Measurements from ENCODE around the gene ZHX3. TPM values are rescaled to one million over a fixed set of nuclear protein-coding genes. Genes with fewer than 3 reads are reported as not detected.

The ZHX3 gene
- total and polyA plus RNA-seq, 2 of the 13 experiments (the other 11 are each of a cell fraction or from before 2014, with no cell fraction given) = 8.4 to 11.7 TPM

DNA sequence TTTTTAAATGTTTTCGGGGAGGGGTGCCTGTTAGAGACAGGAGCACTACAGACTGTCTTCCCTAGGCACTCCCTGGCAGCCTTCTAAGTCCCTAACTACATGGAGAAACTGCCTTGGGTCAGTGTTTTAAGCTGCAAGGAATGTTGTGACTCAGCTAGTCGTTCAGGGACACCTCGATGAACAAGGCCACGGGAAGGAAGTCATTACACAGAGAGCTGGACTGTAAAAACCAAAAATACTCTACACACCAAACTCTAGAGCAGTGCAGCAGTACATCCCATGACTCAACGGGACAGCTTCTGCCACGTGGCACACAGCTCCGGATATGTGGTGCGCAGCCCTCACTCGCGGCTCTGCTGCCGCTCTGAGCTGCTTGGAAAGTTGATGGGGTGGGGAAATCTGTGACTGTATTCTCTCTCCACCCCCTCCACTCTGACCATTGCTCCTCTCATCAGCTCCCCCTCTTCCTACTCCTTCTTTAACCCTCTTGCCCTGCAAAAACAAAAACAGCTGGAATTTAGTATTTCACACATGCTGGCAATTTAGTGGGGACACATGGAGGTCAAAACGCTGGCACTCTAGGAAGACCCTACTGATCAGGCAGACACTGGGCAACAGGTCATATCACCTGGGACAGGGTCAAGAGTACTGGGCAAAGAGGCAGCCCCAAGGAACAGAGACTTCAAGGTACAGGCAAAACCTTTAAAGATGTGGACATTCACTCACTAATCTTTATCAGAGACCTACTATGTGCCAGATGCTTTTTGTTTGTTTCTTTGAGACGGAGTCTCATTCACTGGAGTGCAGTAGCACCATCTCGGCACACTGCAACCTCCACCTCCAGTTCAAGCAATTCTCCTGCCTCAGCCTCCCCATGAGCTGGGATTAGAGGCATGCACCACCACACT lies 12.2 kb upstream of the ZHX3 start (continued):
- TF ChIP-seq SOX13 (IDR thresholded peaks at IDR 0.05) (no peak; the same call in 1 of the 2 replicates), SOX13 (CRISPR knock-in tag; conservative IDR thresholded peaks at IDR 0.05 in 1 of 2, IDR thresholded peaks at IDR 0.05 in 1 of 2) (peak in 1 of 2 experiments; percentile 38; a peak in 1 of 4 replicates), ZSCAN30 (CRISPR knock-in tag; IDR thresholded peaks at IDR 0.05) (no peak), MEIS2 (CRISPR knock-in tag; IDR thresholded peaks at IDR 0.05) (no peak), MEF2D (CRISPR knock-in tag; IDR thresholded peaks at IDR 0.05) (0 out of 2 replicates have a peak, but pooled peaks have one; percentile 50), THYN1 (CRISPR knock-in tag; IDR thresholded peaks at IDR 0.05; ENCODE audit: borderline replicate concordance, low read depth) (no peak), NFYC (CRISPR knock-in tag; IDR thresholded peaks at IDR 0.05) (no peak), ZNF224 (CRISPR knock-in tag; IDR thresholded peaks at IDR 0.05) (no peak), REL (CRISPR knock-in tag; conservative IDR thresholded peaks at IDR 0.05) (no peak), THAP11 (CRISPR knock-in tag; IDR thresholded peaks at IDR 0.05) (peak; percentile 54; the same call in 1 of the 2 replicates), ZNF136 (CRISPR knock-in tag; IDR thresholded peaks at IDR 0.05; ENCODE audit: low read depth) (peak; percentile 98), MAZ (IDR thresholded peaks at IDR 0.05; ENCODE audit: borderline replicate concordance, low read depth, low read length) (no peak; the same call in 1 of the 2 replicates), MAZ (CRISPR knock-in tag; IDR thresholded peaks at IDR 0.05; ENCODE audit: low read depth) (no peak), ZNF484 (CRISPR knock-in tag; IDR thresholded peaks at IDR 0.05; ENCODE audit: borderline replicate concordance, low read depth) (no peak), ELF4 (CRISPR knock-in tag; IDR thresholded peaks at IDR 0.05; ENCODE audit: borderline replicate concordance) (no peak), ZBTB38 (CRISPR knock-in tag; IDR thresholded peaks at IDR 0.05) (peak; percentile 83)
- TF ChIP-seq, protein P1, sequence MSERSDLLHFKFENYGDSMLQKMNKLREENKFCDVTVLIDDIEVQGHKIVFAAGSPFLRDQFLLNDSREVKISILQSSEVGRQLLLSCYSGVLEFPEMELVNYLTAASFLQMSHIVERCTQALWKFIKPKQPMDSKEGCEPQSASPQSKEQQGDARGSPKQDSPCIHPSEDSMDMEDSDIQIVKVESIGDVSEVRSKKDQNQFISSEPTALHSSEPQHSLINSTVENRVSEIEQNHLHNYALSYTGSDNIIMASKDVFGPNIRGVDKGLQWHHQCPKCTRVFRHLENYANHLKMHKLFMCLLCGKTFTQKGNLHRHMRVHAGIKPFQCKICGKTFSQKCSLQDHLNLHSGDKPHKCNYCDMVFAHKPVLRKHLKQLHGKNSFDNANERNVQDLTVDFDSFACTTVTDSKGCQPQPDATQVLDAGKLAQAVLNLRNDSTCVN (CRISPR knock-in tag; IDR thresholded peaks at IDR 0.05; ENCODE audit: borderline replicate concordance) = peak; percentile 85
- TF ChIP-seq, protein P2, sequence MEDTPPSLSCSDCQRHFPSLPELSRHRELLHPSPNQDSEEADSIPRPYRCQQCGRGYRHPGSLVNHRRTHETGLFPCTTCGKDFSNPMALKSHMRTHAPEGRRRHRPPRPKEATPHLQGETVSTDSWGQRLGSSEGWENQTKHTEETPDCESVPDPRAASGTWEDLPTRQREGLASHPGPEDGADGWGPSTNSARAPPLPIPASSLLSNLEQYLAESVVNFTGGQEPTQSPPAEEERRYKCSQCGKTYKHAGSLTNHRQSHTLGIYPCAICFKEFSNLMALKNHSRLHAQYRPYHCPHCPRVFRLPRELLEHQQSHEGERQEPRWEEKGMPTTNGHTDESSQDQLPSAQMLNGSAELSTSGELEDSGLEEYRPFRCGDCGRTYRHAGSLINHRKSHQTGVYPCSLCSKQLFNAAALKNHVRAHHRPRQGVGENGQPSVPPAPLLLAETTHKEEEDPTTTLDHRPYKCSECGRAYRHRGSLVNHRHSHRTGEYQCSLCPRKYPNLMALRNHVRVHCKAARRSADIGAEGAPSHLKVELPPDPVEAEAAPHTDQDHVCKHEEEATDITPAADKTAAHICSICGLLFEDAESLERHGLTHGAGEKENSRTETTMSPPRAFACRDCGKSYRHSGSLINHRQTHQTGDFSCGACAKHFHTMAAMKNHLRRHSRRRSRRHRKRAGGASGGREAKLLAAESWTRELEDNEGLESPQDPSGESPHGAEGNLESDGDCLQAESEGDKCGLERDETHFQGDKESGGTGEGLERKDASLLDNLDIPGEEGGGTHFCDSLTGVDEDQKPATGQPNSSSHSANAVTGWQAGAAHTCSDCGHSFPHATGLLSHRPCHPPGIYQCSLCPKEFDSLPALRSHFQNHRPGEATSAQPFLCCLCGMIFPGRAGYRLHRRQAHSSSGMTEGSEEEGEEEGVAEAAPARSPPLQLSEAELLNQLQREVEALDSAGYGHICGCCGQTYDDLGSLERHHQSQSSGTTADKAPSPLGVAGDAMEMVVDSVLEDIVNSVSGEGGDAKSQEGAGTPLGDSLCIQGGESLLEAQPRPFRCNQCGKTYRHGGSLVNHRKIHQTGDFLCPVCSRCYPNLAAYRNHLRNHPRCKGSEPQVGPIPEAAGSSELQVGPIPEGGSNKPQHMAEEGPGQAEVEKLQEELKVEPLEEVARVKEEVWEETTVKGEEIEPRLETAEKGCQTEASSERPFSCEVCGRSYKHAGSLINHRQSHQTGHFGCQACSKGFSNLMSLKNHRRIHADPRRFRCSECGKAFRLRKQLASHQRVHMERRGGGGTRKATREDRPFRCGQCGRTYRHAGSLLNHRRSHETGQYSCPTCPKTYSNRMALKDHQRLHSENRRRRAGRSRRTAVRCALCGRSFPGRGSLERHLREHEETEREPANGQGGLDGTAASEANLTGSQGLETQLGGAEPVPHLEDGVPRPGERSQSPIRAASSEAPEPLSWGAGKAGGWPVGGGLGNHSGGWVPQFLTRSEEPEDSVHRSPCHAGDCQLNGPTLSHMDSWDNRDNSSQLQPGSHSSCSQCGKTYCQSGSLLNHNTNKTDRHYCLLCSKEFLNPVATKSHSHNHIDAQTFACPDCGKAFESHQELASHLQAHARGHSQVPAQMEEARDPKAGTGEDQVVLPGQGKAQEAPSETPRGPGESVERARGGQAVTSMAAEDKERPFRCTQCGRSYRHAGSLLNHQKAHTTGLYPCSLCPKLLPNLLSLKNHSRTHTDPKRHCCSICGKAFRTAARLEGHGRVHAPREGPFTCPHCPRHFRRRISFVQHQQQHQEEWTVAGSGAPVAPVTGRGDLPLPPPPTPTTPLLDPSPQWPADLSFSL (CRISPR knock-in tag; IDR thresholded peaks at IDR 0.05) = no peak
- TF ChIP-seq, protein P3, sequence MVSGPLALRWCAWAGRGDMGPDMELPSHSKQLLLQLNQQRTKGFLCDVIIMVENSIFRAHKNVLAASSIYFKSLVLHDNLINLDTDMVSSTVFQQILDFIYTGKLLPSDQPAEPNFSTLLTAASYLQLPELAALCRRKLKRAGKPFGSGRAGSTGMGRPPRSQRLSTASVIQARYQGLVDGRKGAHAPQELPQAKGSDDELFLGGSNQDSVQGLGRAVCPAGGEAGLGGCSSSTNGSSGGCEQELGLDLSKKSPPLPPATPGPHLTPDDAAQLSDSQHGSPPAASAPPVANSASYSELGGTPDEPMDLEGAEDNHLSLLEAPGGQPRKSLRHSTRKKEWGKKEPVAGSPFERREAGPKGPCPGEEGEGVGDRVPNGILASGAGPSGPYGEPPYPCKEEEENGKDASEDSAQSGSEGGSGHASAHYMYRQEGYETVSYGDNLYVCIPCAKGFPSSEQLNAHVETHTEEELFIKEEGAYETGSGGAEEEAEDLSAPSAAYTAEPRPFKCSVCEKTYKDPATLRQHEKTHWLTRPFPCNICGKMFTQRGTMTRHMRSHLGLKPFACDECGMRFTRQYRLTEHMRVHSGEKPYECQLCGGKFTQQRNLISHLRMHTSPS (CRISPR knock-in tag; IDR thresholded peaks at IDR 0.05; ENCODE audit: low read depth) = no peak
